OCI-M1 (cell line): ENCODE results near the gene QPCTL.
A peak's percentile ranks its signal among the peaks of the same experiment; 100 is the strongest.
"Not testable (repeated sequence)": the region's sequence is repeated elsewhere in the genome, so short reads cannot be mapped to it uniquely, and the experiment has no call there.

Experiments used
- DNase-seq: peaks from one replicate; lab custom pipeline; 2025; lab: John Stamatoyannopoulos, UW

QPCTL gene

GRCh38 chr19:45717131-45717982 is 24.9 kb downstream of the QPCTL start:
- DNase-seq, result peak; percentile 100

GRCh38 chr19:45717983-45718650 is 25.7 kb downstream of the QPCTL start:
- peak; percentile 57 for DNase-seq

- not testable (repeated sequence) for DNase-seq
Measured at GRCh38 chr19:45720065-45720464, 27.6 kb downstream of the QPCTL start.

DNA sequence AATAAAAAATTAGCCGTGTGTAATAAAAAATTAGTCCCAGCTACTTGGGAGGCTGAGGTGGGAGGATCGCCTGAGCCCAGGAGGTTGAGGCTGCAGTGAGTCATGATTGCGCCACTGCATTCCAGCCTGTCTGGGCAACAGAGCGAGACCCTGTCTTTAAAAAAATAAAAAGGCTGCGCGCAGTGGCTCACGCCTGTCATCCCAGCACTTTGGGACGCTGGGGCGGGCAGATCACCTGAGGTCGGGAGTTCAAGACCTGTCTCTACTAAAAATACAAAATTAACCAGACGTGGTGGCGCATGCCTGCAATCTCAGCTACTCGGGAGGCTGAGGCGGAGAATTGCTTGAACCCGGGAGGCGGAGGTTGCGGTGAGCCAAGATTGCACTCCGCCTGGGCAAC is 36.2 kb downstream of the QPCTL start:
- not testable (repeated sequence) for DNase-seq

DNA sequence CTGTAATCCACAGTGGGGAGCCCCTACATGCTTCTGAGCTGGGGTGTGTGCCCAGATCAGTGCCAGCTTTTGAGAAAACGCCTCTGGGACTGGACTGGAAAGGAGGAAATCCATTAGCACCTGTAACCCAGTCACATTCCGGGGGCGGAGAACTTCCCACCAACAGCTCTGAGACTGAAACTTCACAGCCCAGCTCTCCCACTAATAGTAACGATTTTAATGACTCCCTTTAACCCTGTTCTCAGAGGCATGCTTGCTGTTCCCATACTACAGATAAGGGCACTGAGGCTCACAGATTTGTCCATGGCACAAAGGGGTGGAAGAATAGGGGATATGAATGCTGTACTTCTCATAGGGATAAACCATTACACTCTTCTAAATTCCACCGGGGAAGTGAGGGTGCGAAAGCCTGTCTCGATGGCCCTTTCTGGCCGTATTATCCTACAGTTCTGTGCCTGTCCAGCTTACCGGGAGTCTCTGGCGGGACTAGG is 37.4 kb downstream of the QPCTL start:
- DNase-seq, result peak; percentile 41

- DNase-seq, result peak; percentile 99
Measured at GRCh38 chr19:45730368-45731288, 38.2 kb downstream of the QPCTL start, which contains the start of gene FBXO46. Gene FBXO46, minus strand, starts transcription at chr19:45730896. Its CDS starts 17,401 bp downstream, at chr19:45713495.

GRCh38 chr19:45733160-45733810 is 40.8 kb downstream of the QPCTL start, which contains the start of gene MEIOSIN:
Gene MEIOSIN, plus strand, starts transcription at chr19:45733439. Its CDS starts 1,938 bp downstream, at chr19:45735377.
- DNase-seq, result no peak

DNA sequence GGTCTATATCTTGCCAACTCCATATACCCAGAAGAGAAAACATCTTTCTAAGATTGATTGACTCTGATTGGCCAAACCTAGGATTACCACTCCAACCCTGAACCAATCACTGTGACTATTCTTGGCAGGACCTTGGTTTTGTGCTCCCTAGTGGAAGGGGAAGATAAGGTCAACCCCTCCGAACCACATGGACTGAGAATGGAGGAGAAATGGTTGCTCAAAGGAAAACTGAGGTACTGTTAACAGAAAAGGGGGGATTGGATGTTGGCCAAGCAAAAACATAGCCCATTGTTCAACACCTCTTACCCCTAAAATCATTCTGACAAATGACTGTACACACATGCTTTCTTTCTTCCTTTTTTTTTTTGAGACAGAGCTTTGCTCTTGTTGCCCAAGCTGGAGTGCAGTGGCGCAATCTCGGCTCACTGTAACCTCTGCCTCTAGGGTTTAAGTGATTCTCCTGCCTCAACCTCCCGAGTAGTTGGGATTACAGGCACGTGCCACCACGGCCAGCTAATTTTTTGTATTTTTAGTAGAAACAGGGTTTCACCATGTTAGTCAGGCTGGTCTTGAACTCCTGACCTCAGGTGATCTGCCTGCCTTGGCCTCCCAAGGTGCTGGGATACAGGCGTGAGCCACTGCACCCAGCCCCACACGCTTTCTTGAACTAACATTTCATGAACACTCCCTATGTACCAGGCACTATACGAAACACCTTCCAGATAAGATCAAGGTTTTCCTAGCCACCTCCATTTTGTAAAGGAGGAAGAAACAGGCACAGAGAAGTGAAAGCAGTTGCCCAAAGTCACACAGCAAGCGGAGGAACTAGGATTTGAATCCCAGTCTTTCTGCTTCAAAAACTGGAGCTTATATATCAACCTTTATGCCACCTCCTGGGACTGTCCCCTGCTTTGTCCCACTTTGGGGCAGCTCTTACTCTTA is 47.3 kb downstream of the QPCTL start:
- peak; percentile 90 for DNase-seq

DNA sequence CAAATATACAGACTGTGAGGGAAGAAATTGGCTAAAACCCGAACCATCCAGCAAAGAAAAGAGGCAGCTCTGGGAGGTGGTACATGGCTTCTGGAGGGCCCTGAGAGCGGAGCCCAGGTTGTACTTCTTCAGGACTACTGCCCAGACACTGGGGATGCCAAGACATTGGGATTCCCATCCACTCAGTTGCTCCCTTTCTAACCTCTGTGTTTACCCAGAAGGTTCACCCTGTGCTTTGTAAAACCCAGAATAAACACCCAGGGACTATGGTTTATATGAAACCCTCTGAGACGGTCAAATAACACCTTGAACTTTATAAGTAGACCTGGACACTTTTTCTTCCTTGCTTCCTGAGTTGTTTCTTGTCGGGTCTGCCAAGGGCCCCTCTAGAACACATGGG is 50.5 kb downstream of the QPCTL start:
- DNase-seq, result no peak

- DNase-seq, result no peak
Measured at GRCh38 chr19:45745606-45746005, 53.1 kb downstream of the QPCTL start.

DNA sequence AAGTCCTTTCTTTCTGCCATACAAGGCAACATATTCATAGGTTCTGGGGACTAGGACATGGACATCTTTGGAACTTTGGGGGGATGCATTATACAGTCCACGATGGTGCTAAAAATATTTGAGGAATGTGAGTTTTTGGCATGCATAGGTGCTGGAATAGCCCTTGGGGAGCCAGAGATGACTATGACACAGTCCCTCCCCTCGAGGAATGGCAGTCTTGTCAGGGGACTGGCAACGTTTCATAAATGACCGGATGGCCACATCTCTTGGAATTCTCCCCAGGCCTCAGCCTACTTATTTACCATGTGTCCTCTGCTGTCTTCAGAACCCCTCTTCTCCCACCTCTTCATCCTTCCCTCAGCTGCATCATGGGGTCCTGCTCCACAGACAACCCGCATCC is 54.4 kb downstream of the QPCTL start:
- no peak for DNase-seq

DNA sequence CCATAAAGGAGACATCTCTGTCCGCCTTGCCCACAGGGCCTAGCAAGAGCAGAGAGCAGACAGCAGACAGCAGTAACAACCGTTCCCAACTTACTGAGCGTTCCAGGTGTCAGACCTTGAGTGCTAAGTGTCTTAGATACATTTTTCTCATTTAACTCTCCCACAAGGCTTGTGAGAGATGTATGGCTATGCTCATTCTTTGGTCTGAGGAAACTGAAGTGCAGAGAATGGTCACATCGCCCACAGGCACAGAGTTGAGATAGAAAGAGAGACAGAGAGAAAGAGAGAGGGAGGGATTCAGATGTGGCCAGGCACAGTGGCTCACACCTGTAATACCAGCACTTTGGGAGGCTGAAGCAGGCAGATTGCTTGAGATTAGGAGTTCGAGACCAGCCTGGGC is 55.0 kb downstream of the QPCTL start:
- DNase-seq, result no peak

- not testable (repeated sequence) for DNase-seq
Measured at GRCh38 chr19:45751483-45751882, 59.0 kb downstream of the QPCTL start.

- no peak for DNase-seq
Measured at GRCh38 chr19:45752639-45753038, 60.2 kb downstream of the QPCTL start.

GRCh38 chr19:45753548-45753947 is 61.1 kb downstream of the QPCTL start:
- DNase-seq, result peak; percentile 26
